NOMO-1 treated with dmso at 0.1 percent for 144 hours (cell line): ENCODE results near the gene NPEPPS.
A peak's percentile ranks its signal among the peaks of the same experiment; 100 is the strongest.

Source experiments
- DNase-seq: peaks from one replicate; lab custom pipeline; 2025; ENCODE audit not compliant: unreplicated experiment; lab: John Stamatoyannopoulos, UW

Gene NPEPPS

GRCh38 chr17:47663912-47664623 is 133.2 kb downstream of the NPEPPS start:
- no peak for DNase-seq

GRCh38 chr17:47664624-47664941 is 133.7 kb downstream of the NPEPPS start:
- no peak for DNase-seq

GRCh38 chr17:47665655-47666054 is 134.7 kb downstream of the NPEPPS start:
- DNase-seq, result no peak

- no peak for DNase-seq
Observed at GRCh38 chr17:47669081-47669480, 138.2 kb downstream of the NPEPPS start.

- peak; percentile 64 for DNase-seq
Observed at GRCh38 chr17:47670064-47670463, 139.2 kb downstream of the NPEPPS start.
